ENCODE data around the gene SRGAP2B.
"Not testable (repeated sequence)": the region's sequence is repeated elsewhere in the genome, so short reads cannot be mapped to it uniquely, and the experiment has no call there.

- not testable (repeated sequence) for TF ChIP-seq CTCF (conservative IDR thresholded peaks at IDR 0.05); EZH2 (IDR thresholded peaks at IDR 0.05; ENCODE audit: low read depth)
These were observed 12.5 kb downstream of the SRGAP2B start for GRCh38 chr1:145082483-145083255.

Data from PC-9 (cell line).